ENCODE results near the gene PIK3R1.

DNA sequence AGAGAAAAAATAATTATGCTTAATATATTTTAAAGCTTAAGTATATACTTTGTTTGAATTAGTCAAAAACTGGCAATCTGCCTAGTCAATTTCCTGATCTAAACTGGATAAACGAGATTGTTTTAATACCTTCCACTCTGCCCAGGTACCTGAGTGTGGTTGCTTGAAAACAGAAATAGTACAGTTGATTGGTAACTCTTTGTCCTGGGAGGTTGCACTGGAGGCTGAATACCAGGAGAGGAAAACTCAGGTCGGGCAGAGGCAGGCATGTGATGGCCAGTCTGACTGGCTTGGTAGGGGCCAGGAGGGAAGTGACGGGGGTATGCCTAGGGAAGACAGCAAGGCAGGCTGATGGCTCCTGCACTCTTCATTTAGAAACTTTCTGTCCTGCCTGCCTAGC, 80.2 kb downstream of the PIK3R1 start:
- TF ChIP-seq, protein P1, sequence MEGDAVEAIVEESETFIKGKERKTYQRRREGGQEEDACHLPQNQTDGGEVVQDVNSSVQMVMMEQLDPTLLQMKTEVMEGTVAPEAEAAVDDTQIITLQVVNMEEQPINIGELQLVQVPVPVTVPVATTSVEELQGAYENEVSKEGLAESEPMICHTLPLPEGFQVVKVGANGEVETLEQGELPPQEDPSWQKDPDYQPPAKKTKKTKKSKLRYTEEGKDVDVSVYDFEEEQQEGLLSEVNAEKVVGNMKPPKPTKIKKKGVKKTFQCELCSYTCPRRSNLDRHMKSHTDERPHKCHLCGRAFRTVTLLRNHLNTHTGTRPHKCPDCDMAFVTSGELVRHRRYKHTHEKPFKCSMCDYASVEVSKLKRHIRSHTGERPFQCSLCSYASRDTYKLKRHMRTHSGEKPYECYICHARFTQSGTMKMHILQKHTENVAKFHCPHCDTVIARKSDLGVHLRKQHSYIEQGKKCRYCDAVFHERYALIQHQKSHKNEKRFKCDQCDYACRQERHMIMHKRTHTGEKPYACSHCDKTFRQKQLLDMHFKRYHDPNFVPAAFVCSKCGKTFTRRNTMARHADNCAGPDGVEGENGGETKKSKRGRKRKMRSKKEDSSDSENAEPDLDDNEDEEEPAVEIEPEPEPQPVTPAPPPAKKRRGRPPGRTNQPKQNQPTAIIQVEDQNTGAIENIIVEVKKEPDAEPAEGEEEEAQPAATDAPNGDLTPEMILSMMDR (IDR thresholded peaks at IDR 0.05): no peak
- no peak for TF ChIP-seq POLR2A (IDR thresholded peaks at IDR 0.05)
